Mucosa of descending colon (tissue), 3 donors: Measurements from ENCODE around the gene SLC6A3. TPM values are rescaled to one million over a fixed set of nuclear protein-coding genes. Genes with fewer than 3 reads are reported as not detected.
"Not testable (repeated sequence)": the region's sequence is repeated elsewhere in the genome, so short reads cannot be mapped to it uniquely, and the experiment has no call there.

Source experiments
- ATAC-seq: fragments of 200-7000 bp; cut with Tn5 transposase; one replicate; pipeline ENCODE4 v1.9.1; 2020; ENCODE audit warnings: mild to moderate bottlenecking, moderate library complexity
- DNase-seq, 3 donors: peaks; one replicate each; pipeline ENCODE4 v3.0.0-alpha.2; 2020
- H3K36me3 ChIP-seq: fragments of 200-600 bp; one replicate; pipeline ENCODE4 v1.8.0; 2021; ENCODE audit warnings: low read depth, mild to moderate bottlenecking
- H3K4me1 ChIP-seq: fragments of 200-600 bp; one replicate; pipeline ENCODE4 v1.8.0; 2021; ENCODE audit warnings: low read depth, mild to moderate bottlenecking
- H3K4me3 ChIP-seq: fragments of 200-600 bp; one replicate; pipeline ENCODE4 v1.8.0; 2021; ENCODE audit warnings: mild to moderate bottlenecking
- H3K9me3 ChIP-seq: fragments of 200-600 bp; one replicate; pipeline ENCODE4 v1.8.0; 2021; ENCODE audit warnings: mild to moderate bottlenecking
- intact Hi-C, 2 donors: fragments of 100-400 bp; cut with DNase I in 1 of 2; cut with micrococcal nuclease in 1 of 2; formaldehyde crosslinking; loops; one replicate each; pipeline versions ENCODE4 v1.11.0 to v1.11.1; 2022; cut with DNase I, micrococcal nuclease
- total RNA-seq, 3 donors: library from RNA; stranded (reverse); fragmentation: NEBNext Ultra II Directional in 2 of 3; extraction: Animal tissue kit (Norgen Biotek cat#: 25700) in 2 of 3; gene quantifications; one replicate each; pipeline versions ENCODE4 v1.2.1 to v1.2.4, GENCODE V29; 2021 to 2023
- TF ChIP-seq, protein P1 (sequence below): fragments of 200-600 bp; IDR thresholded peaks from one replicate; pipeline ENCODE4 v1.8.0; 2022; ENCODE audit warnings: antibody characterized with exemption, mild to moderate bottlenecking
- donor health status: DM: no; HTN: no; CAD: no; lungs with moderate emphysema.
- donor health status: DM: no; HTN: no; CAD: no.
- donor health status: DM: no; HTN: yes; CAD: no.

Gene SLC6A3
- total RNA-seq, 3 donors from 2014 or later: not detected

DNA sequence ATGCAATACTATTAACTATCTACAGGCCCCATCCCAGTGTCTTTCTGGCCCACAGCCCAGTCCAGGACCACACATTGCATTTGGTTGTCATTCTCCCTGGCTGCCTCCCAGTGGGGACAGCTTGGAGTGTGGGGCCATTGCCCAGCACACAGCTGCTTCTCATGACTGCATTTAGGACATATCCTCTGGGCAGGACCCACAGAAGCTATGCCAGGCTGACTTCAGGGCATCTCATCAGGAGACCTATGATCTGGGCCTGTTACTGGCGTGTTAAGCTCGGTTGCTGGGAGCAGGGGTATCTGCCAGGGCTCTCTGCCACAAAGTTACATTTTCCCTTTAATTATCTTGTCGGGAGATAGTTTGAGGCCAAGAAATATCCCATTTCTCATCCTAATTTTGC lies 68.3 kb downstream of the SLC6A3 start:
- ATAC-seq: no peak
- DNase-seq: no peak
- no peaks in the 10 kb centered on the region for H3K9me3 ChIP-seq

DNA sequence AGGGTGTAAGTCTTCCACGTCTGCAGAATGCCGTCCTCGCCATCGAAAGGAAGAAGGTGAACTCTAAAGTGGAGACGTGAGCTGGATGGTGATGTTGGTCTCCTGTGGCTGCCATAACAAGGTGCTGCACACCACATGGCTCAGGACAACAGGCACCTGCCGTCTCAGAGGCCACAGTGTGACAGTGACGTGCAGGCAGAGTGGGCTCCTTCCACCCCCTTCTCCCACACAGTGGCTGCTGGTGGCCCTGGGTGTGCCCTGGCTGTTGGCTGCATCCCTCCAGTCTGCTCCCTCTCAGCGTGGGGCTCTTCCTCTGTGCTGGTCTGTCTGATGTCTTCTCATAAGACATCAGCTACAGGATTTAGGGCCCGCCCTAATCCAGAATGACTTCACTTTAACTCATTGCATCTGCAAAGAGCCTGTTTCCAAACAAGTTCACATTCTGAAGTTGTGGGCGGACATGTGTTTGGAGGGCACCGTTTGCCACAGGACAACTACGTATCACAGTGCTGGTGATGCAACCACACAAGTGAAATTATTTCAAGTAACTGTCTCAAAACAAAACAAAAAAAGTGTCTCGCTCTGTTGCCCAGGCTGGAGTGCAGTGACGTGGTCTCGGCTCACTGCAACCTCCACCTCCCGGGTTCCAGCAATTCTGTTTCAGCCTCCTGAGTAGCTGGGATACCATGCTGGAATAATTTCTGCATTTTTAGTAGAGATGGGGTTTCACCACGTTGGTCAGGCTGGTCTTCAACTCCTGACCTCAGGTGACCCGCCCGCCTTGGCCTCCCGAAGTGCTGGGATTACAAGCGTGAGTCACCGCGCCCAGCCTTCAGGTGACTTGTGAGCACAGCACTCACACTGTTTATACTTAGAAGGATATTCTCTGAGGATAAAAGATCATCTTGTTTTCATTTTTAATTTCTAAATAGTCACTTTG lies 69.1 kb downstream of the SLC6A3 start:
- Histone ChIP-seq H3K4me3 (no peak overlapping the region), H3K9me3 (no peaks in the 10 kb centered on the region), H3K4me1 (peaks cover 4% of the 10 kb centered on the region), H3K36me3 (no peaks in the 10 kb centered on the region)
- ATAC-seq: no peak
- intact Hi-C loops: no loop called here
- DNase-seq: no peak
- TF ChIP-seq, protein P1, sequence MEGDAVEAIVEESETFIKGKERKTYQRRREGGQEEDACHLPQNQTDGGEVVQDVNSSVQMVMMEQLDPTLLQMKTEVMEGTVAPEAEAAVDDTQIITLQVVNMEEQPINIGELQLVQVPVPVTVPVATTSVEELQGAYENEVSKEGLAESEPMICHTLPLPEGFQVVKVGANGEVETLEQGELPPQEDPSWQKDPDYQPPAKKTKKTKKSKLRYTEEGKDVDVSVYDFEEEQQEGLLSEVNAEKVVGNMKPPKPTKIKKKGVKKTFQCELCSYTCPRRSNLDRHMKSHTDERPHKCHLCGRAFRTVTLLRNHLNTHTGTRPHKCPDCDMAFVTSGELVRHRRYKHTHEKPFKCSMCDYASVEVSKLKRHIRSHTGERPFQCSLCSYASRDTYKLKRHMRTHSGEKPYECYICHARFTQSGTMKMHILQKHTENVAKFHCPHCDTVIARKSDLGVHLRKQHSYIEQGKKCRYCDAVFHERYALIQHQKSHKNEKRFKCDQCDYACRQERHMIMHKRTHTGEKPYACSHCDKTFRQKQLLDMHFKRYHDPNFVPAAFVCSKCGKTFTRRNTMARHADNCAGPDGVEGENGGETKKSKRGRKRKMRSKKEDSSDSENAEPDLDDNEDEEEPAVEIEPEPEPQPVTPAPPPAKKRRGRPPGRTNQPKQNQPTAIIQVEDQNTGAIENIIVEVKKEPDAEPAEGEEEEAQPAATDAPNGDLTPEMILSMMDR: no peak

More for the DNA sequence above, 68.3 kb downstream of the SLC6A3 start:
- TF ChIP-seq, protein P1: no peak
- intact Hi-C loops: no loop called here
- H3K4me3 ChIP-seq: no peak overlapping the region
- H3K4me1 ChIP-seq: peaks cover 4% of the 10 kb centered on the region
- H3K36me3 ChIP-seq: no peaks in the 10 kb centered on the region

DNA sequence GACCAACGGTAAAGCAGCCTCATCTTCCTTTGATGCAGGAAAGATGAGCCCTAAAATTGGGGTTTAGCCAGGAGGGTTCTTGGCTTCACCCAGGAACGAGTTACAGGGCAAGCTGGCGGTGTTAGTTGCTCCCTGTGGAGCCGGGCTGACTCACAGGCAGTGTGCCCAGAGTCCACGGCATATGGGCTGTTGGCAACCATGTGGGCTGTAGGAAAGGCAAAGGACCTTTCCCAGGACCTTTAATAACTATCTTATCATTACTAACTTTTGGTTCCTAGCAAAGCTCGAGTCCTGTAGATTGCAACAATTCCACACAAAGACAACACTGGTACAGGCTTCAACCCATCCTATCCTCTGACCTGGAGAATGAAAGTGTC lies 70.6 kb downstream of the SLC6A3 start:
- no peaks in the 10 kb centered on the region for H3K9me3 ChIP-seq
- TF ChIP-seq, protein P1: no peak
- H3K36me3 ChIP-seq: no peaks in the 10 kb centered on the region
- no peak for DNase-seq
- ATAC-seq: no peak
- H3K4me3 ChIP-seq: no peak overlapping the region
- H3K4me1 ChIP-seq: no peaks in the 10 kb centered on the region
- intact Hi-C loops: no loop called here

DNA sequence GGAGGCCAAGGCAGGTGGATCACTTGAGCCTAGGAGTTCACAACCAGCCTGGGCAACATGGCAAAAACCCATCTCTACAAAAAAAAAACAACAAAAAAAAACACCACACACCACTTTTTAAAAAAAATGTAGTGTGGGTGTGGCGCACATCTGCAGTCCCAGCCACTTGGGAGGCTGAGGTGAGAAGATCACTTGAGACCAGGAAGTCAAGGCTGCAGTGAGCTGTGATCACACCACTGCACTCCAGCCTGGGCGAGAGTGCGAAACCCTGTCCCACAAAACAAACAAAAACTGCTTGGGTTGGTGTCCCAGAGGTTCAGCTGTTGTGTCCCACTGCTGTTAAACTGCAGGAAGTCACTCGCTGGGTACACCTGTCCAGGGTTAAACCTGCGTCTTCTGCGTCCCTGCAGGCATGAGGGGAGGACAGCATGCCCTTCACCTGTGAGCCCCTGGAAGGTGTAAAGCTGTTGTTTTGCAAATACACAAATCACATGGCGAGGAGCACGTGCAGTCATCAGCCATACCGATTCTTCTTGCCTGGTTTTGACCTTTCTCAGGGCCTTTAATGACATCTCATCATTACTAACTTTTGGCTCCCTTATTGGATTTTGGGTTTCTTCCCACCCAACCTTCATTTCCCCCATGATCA lies 71.1 kb downstream of the SLC6A3 start:
- H3K9me3 ChIP-seq: no peaks in the 10 kb centered on the region
- intact Hi-C loops: no loop called here
- no peak for ATAC-seq
- H3K4me3 ChIP-seq: no peak overlapping the region
- H3K36me3 ChIP-seq: no peaks in the 10 kb centered on the region
- no peak for DNase-seq
- TF ChIP-seq, protein P1: no peak
- H3K4me1 ChIP-seq: no peaks in the 10 kb centered on the region

DNA sequence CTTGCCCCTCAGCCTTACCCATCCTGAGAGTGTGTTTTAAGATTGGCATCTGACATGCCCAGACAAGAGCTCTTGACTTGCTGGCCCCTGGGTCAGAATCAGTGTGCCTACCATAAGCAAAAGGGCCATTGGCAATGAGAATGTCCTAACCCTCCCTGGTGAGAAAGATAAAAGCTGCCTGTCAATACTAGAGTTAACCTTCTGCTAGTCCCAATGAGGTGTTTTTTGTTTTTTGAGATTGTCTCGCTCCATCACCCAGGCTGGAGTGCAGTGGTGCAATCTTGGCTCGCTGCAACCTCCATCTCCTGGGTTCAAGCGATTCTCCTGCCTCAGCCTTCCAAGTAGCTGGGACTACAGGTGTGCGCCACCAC lies 73.3 kb downstream of the SLC6A3 start:
- intact Hi-C loops: not testable (repeated sequence)

More for the DNA sequence above, 73.3 kb downstream of the SLC6A3 start:
- not testable (repeated sequence) for H3K4me1 ChIP-seq, H3K9me3 ChIP-seq, ATAC-seq, H3K36me3 ChIP-seq, DNase-seq, H3K4me3 ChIP-seq
